ENCODE results near the gene COBL.

The COBL gene

GRCh38 chr7:51021906-51022570 lies 294.6 kb downstream of the COBL start:
- no peaks in the 10 kb centered on the region for H3K9me3 ChIP-seq (ENCODE audit: insufficient read depth, low read depth, low read length)
- H3F3A ChIP-seq (ENCODE audit: low read depth): no peaks in the 10 kb centered on the region
- no peak overlapping the region for H3K4me3 ChIP-seq (ENCODE audit: low read length, poor library complexity, severe bottlenecking)
- H3K79me2 ChIP-seq (ENCODE audit: insufficient read depth, low read length): no peaks in the 10 kb centered on the region
- H4K20me1 ChIP-seq (ENCODE audit: insufficient read depth, low read length, poor library complexity, severe bottlenecking): no peaks in the 10 kb centered on the region
- H3K9ac ChIP-seq (ENCODE audit: low read depth, low read length, poor library complexity, severe bottlenecking): no peak overlapping the region
- no peak overlapping the region for H2AFZ ChIP-seq (ENCODE audit: low read length)
- H3K36me3 ChIP-seq (ENCODE audit: insufficient read depth, low read length): no peaks in the 10 kb centered on the region
- no peaks in the 10 kb centered on the region for H3K4me1 ChIP-seq (ENCODE audit: insufficient read depth, low read length, poor library complexity, severe bottlenecking)
- no peak overlapping the region for H3K4me2 ChIP-seq (ENCODE audit: low read depth, low read length, poor library complexity, severe bottlenecking)
- no peak for TF ChIP-seq EZH2phosphoT487 (IDR thresholded peaks at IDR 0.05; ENCODE audit: borderline replicate concordance)
- TF ChIP-seq, protein P1, sequence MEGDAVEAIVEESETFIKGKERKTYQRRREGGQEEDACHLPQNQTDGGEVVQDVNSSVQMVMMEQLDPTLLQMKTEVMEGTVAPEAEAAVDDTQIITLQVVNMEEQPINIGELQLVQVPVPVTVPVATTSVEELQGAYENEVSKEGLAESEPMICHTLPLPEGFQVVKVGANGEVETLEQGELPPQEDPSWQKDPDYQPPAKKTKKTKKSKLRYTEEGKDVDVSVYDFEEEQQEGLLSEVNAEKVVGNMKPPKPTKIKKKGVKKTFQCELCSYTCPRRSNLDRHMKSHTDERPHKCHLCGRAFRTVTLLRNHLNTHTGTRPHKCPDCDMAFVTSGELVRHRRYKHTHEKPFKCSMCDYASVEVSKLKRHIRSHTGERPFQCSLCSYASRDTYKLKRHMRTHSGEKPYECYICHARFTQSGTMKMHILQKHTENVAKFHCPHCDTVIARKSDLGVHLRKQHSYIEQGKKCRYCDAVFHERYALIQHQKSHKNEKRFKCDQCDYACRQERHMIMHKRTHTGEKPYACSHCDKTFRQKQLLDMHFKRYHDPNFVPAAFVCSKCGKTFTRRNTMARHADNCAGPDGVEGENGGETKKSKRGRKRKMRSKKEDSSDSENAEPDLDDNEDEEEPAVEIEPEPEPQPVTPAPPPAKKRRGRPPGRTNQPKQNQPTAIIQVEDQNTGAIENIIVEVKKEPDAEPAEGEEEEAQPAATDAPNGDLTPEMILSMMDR (conservative IDR thresholded peaks at IDR 0.05; ENCODE audit: low read length): no peak
- no peaks in the 10 kb centered on the region for H3K27me3 ChIP-seq (ENCODE audit: insufficient read depth, low read length, poor library complexity, severe bottlenecking)
- no peaks in the 10 kb centered on the region for H3K9me2 ChIP-seq (replicated peaks; ENCODE audit: low read depth, low read length)

GRCh38 chr7:51020944-51021343 lies 295.7 kb downstream of the COBL start:
- Histone ChIP-seq H3K4me2 (ENCODE audit: low read depth, low read length, poor library complexity, severe bottlenecking) (no peak overlapping the region), H4K20me1 (ENCODE audit: insufficient read depth, low read length, poor library complexity, severe bottlenecking) (no peaks in the 10 kb centered on the region), H3F3A (ENCODE audit: low read depth) (no peaks in the 10 kb centered on the region), H3K27me3 (ENCODE audit: insufficient read depth, low read length, poor library complexity, severe bottlenecking) (no peaks in the 10 kb centered on the region), H3K4me1 (ENCODE audit: insufficient read depth, low read length, poor library complexity, severe bottlenecking) (no peaks in the 10 kb centered on the region), H3K9me2 (replicated peaks; ENCODE audit: low read depth, low read length) (no peaks in the 10 kb centered on the region), H3K79me2 (ENCODE audit: insufficient read depth, low read length) (no peaks in the 10 kb centered on the region), H3K9ac (ENCODE audit: low read depth, low read length, poor library complexity, severe bottlenecking) (no peak overlapping the region), H3K9me3 (ENCODE audit: insufficient read depth, low read depth, low read length) (no peaks in the 10 kb centered on the region), H3K4me3 (ENCODE audit: low read length, poor library complexity, severe bottlenecking) (no peak overlapping the region), H3K36me3 (ENCODE audit: insufficient read depth, low read length) (no peaks in the 10 kb centered on the region), H2AFZ (ENCODE audit: low read length) (no peak overlapping the region)
- TF ChIP-seq EZH2phosphoT487 (IDR thresholded peaks at IDR 0.05; ENCODE audit: borderline replicate concordance): no peak
- TF ChIP-seq, protein P1 (conservative IDR thresholded peaks at IDR 0.05; ENCODE audit: low read length): no peak

GRCh38 chr7:51019891-51020870 lies 296.4 kb downstream of the COBL start:
- Histone ChIP-seq H3K4me3 (ENCODE audit: low read length, poor library complexity, severe bottlenecking) (no peak overlapping the region), H3K36me3 (ENCODE audit: insufficient read depth, low read length) (no peaks in the 10 kb centered on the region), H3K4me2 (ENCODE audit: low read depth, low read length, poor library complexity, severe bottlenecking) (no peak overlapping the region), H3K9me3 (ENCODE audit: insufficient read depth, low read depth, low read length) (no peaks in the 10 kb centered on the region), H2AFZ (ENCODE audit: low read length) (no peak overlapping the region), H3F3A (ENCODE audit: low read depth) (no peaks in the 10 kb centered on the region), H3K27me3 (ENCODE audit: insufficient read depth, low read length, poor library complexity, severe bottlenecking) (no peaks in the 10 kb centered on the region), H3K9me2 (replicated peaks; ENCODE audit: low read depth, low read length) (no peaks in the 10 kb centered on the region), H3K9ac (ENCODE audit: low read depth, low read length, poor library complexity, severe bottlenecking) (no peak overlapping the region), H4K20me1 (ENCODE audit: insufficient read depth, low read length, poor library complexity, severe bottlenecking) (no peaks in the 10 kb centered on the region), H3K79me2 (ENCODE audit: insufficient read depth, low read length) (no peaks in the 10 kb centered on the region), H3K4me1 (ENCODE audit: insufficient read depth, low read length, poor library complexity, severe bottlenecking) (no peaks in the 10 kb centered on the region)
- no peak for TF ChIP-seq EZH2phosphoT487 (IDR thresholded peaks at IDR 0.05; ENCODE audit: borderline replicate concordance)
- TF ChIP-seq, protein P1 (conservative IDR thresholded peaks at IDR 0.05; ENCODE audit: low read length): no peak

Data from Loucy (cell line).